IPS-15b (cell line): ENCODE data around the gene BCAS3.

Experiments
- H3K27me3 ChIP-seq: one replicate; pipeline ENCODE4 v1.6.1; 2013; ENCODE audit warnings: low read length; ENCODE audit not compliant: control insufficient read depth, insufficient read depth
- H3K36me3 ChIP-seq: one replicate; pipeline ENCODE4 v1.6.1; 2013; ENCODE audit warnings: low read length; ENCODE audit not compliant: control insufficient read depth, insufficient read depth
- H3K4me1 ChIP-seq: one replicate; pipeline ENCODE4 v1.6.1; 2013; ENCODE audit warnings: mild to moderate bottlenecking, low read length; ENCODE audit not compliant: control insufficient read depth, insufficient read depth
- H3K4me3 ChIP-seq: one replicate; pipeline ENCODE4 v1.5.1; 2013; ENCODE audit warnings: low read depth, low read length
- H3K9ac ChIP-seq: one replicate; pipeline ENCODE4 v1.6.1; 2013; ENCODE audit warnings: low read depth, mild to moderate bottlenecking, low read length
- H3K9me3 ChIP-seq: one replicate; pipeline ENCODE4 v1.6.1; 2013; ENCODE audit warnings: mild to moderate bottlenecking, low read length; ENCODE audit not compliant: control insufficient read depth, insufficient read depth

Gene BCAS3

DNA sequence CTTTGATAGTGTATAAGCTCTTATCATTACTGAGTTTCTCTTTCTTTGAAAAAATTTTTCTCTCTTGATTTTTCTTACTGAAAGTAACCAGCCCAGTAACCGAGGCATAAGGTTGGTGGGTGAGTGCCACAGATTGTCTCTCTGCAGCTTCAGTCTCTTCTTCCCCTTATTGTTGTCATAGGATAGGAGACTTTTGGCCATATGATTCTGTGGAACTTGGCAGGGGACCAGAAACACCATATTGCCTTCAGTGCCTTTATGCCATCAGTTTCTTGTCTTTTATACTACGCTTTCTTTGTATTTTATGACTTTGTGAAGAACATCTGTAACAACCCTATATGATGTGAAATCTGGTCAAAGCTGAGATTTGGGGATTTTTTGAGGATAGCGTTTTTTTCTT lies 380.4 kb downstream of the BCAS3 start:
- Histone ChIP-seq H3K36me3 (no peaks in the 10 kb centered on the region), H3K27me3 (no peaks in the 10 kb centered on the region), H3K9ac (no peak overlapping the region)

DNA sequence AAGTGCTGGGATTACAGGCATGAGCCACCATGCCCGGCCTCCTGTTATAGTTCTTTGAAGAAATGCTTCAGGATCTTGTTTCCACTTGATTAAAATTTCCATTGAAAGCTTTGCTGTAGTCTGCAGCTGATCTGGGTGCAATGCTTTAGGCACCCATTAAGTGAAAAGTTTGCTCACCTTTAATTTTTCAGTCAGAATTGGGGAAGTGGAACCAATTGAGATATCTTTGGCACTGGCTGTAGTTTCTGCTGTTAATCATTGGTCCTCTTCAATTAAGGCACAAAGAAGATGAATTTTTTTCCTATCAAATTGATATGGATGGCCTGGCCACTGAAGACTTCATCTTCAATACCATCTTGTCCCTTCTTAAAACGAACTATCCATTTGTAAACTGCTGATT lies 385.9 kb downstream of the BCAS3 start:
- Histone ChIP-seq H3K36me3 (no peaks in the 10 kb centered on the region), H3K9ac (no peak overlapping the region), H3K4me3 (no peak overlapping the region), H3K27me3 (no peaks in the 10 kb centered on the region), H3K4me1 (peaks cover 7% of the 10 kb centered on the region), H3K9me3 (no peaks in the 10 kb centered on the region)

More for the DNA sequence above, 380.4 kb downstream of the BCAS3 start:
- H3K9me3 ChIP-seq, result no peaks in the 10 kb centered on the region
- H3K4me3 ChIP-seq, result no peak overlapping the region
- H3K4me1 ChIP-seq, result no peaks in the 10 kb centered on the region

DNA sequence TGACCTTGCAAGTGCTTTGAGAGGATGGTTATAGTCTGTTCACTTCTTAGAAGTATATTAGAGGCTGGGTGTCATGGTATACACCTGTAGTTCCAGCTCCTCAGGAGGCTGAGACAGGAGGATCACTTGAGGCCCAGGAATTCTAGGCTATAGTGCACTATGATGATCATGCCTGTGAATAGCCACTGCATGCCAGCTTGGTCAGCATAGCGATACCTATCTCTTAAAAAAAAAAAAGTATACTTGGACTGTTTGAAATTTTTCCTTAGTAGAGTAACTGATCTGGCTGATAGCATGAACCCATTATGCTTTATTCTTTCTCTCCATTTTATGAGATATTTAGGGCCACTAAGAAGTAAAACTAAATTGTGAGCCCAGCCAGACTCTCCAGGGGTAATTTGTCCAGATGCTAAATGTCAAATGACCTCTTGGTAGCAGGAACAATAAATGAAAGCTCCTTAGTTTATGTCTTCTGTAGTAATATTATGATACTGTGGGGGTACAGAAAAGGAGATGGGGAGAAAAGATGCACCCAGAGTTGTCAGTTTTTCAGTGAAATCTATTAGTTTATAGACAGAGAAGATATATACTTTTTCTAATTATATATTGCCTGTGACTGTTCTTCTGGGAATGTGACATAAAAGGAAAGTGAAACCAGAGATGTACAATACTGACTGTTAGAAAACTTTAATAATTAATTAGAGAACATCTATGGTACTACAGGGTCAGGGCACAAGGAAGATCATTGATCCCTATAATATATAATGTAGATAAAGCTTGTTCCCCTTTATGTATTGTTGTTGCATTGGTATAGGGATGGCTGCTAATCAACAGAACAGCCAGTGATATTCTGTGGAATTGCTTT lies 386.7 kb downstream of the BCAS3 start:
- H3K4me1 ChIP-seq, result peaks cover 7% of the 10 kb centered on the region
- no peak overlapping the region for H3K4me3 ChIP-seq
- no peak overlapping the region for H3K9ac ChIP-seq

GRCh38 chr17:61065263-61065773 lies 387.7 kb downstream of the BCAS3 start:
- Histone ChIP-seq H3K4me1 (peaks cover 7% of the 10 kb centered on the region), H3K27me3 (no peaks in the 10 kb centered on the region), H3K9ac (no peak overlapping the region), H3K4me3 (no peak overlapping the region), H3K36me3 (no peaks in the 10 kb centered on the region), H3K9me3 (no peaks in the 10 kb centered on the region)

More for the DNA sequence above, 386.7 kb downstream of the BCAS3 start:
- Histone ChIP-seq H3K36me3 (no peaks in the 10 kb centered on the region), H3K9me3 (no peaks in the 10 kb centered on the region), H3K27me3 (no peaks in the 10 kb centered on the region)

GRCh38 chr17:61066062-61066461 lies 388.4 kb downstream of the BCAS3 start:
- Histone ChIP-seq H3K36me3 (no peaks in the 10 kb centered on the region), H3K27me3 (no peaks in the 10 kb centered on the region), H3K9ac (no peak overlapping the region), H3K4me3 (no peak overlapping the region), H3K4me1 (peaks cover 7% of the 10 kb centered on the region), H3K9me3 (no peaks in the 10 kb centered on the region)

DNA sequence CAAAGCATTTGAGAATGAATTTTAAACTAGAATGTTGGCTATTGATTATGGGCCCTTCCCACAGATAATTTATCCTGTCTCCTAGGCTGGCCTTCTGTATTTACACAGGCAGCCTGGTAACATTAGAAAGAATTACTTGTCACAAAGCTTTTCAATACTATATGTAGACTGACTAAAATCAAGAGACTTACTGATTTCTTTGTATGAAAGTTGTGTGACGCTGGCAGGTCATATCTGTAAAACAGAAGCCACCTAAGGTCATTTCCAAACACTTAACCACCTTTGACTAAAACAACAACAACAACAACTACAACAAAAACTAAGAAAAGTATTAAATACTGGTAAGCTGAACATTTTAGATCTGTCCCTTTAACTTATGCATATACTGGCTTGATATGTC lies 393.0 kb downstream of the BCAS3 start:
- Histone ChIP-seq H3K4me1 (peaks cover under 1% of the 10 kb centered on the region), H3K9ac (no peak overlapping the region), H3K9me3 (no peaks in the 10 kb centered on the region), H3K27me3 (no peaks in the 10 kb centered on the region), H3K4me3 (no peak overlapping the region), H3K36me3 (no peaks in the 10 kb centered on the region)

- no peaks in the 10 kb centered on the region for H3K27me3 ChIP-seq
- no peak overlapping the region for H3K9ac ChIP-seq
- H3K4me1 ChIP-seq, result no peaks in the 10 kb centered on the region
- no peaks in the 10 kb centered on the region for H3K9me3 ChIP-seq
- no peak overlapping the region for H3K4me3 ChIP-seq
- H3K36me3 ChIP-seq, result no peaks in the 10 kb centered on the region
Observed at GRCh38 chr17:61072648-61073047, 395.0 kb downstream of the BCAS3 start.

- H3K4me1 ChIP-seq, result no peaks in the 10 kb centered on the region
- no peak overlapping the region for H3K4me3 ChIP-seq
- no peaks in the 10 kb centered on the region for H3K27me3 ChIP-seq
- no peaks in the 10 kb centered on the region for H3K36me3 ChIP-seq
- no peaks in the 10 kb centered on the region for H3K9me3 ChIP-seq
- no peak overlapping the region for H3K9ac ChIP-seq
Observed at GRCh38 chr17:61073131-61073530, 395.5 kb downstream of the BCAS3 start.

DNA sequence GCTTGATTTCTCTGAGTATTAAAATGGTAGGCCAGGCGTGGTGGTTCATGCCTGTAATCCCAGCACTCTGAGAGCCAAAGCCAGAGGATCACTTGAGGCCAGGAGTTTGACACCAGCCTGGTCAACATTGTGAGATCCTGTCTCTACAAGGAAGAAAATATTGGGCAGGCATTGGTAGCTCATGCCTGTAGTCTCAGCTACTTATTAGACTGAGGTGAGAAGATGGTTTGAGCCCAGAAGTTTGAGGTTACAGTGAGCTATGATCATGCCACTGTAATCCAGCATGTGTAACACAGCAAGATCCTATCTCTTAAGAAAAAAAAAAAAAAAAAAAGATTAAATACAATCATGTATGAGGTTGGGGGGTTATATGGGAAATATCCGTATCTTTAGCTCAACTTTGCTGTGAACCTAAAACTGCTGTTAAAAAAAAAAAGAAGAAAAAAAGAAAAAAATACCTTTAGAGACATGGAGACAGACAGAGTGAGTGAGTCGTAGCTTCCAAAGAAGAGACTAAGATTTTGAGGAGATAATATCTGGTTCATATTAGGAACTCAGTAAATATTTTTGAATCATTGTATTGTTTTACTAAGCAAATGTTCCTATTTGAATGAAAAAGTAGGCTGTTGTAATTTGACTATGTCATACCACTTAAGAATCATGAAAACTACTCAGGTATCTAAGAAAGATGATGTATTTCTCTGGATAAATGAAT lies 396.3 kb downstream of the BCAS3 start:
- H3K4me3 ChIP-seq, result no peak overlapping the region
- H3K4me1 ChIP-seq, result no peaks in the 10 kb centered on the region
- no peak overlapping the region for H3K9ac ChIP-seq

GRCh38 chr17:61075988-61076387 lies 398.3 kb downstream of the BCAS3 start:
- Histone ChIP-seq H3K4me1 (no peaks in the 10 kb centered on the region), H3K27me3 (no peaks in the 10 kb centered on the region), H3K9ac (no peak overlapping the region), H3K4me3 (no peak overlapping the region), H3K36me3 (no peaks in the 10 kb centered on the region), H3K9me3 (no peaks in the 10 kb centered on the region)

More for the DNA sequence above, 396.3 kb downstream of the BCAS3 start:
- Histone ChIP-seq H3K36me3 (no peaks in the 10 kb centered on the region), H3K9me3 (no peaks in the 10 kb centered on the region), H3K27me3 (no peaks in the 10 kb centered on the region)

DNA sequence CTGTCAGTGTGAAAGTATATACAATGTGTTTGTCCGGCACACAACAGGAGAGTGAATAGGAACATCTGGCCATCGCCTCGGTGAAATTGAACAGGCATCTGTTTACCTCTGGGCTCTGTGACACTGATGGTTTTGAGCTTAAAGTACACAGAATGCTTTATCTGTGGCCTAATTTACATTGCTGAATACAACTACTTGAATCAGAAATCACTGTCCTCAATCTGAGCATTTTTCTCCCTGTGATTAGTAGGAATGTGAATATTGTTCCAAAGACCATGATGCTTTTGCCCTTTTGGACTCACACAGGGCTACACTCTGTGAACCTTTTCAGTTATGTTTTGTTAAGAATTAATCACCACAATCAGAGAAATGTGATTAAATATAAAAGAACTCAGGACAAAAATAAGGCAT lies 399.0 kb downstream of the BCAS3 start:
- no peaks in the 10 kb centered on the region for H3K4me1 ChIP-seq
- H3K9ac ChIP-seq, result no peak overlapping the region
- no peaks in the 10 kb centered on the region for H3K9me3 ChIP-seq
- H3K36me3 ChIP-seq, result no peaks in the 10 kb centered on the region
- H3K27me3 ChIP-seq, result no peaks in the 10 kb centered on the region
- no peak overlapping the region for H3K4me3 ChIP-seq

- Histone ChIP-seq H3K9me3 (no peaks in the 10 kb centered on the region), H3K4me1 (no peaks in the 10 kb centered on the region), H3K27me3 (no peaks in the 10 kb centered on the region), H3K36me3 (no peaks in the 10 kb centered on the region), H3K4me3 (no peak overlapping the region), H3K9ac (no peak overlapping the region)
Observed at GRCh38 chr17:61081959-61082358, 404.3 kb downstream of the BCAS3 start.
